Astrocyte (in vitro differentiated cells and primary cell): ENCODE results near the gene CXCR5. TPM values are rescaled to one million over a fixed set of nuclear protein-coding genes. Genes with fewer than 3 reads are reported as not detected.

Source experiments
- DNase-seq: peaks from one replicate; pipeline ENCODE4 v3.0.0-alpha.2; 2010; ENCODE audit warnings: low read depth
- FAIRE-seq: peaks from 2 replicates; lab custom pipeline; 2011; peaks lifted over from hg19 to GRCh38; lab: Jason Lieb, UNC
- H2AFZ ChIP-seq: 2 replicates; pipeline ENCODE4 v1.6.0; 2012; ENCODE audit warnings: low read depth, low read length, inconsistent platforms
- H3K27ac ChIP-seq: 2 replicates; pipeline ENCODE4 v1.5.1; 2011; ENCODE audit warnings: low read depth, low read length, inconsistent platforms
- H3K27me3 ChIP-seq: 2 replicates; pipeline ENCODE4 v1.6.0; 2011; ENCODE audit warnings: low read length, inconsistent platforms; ENCODE audit not compliant: insufficient read depth
- H3K36me3 ChIP-seq: 2 replicates; pipeline ENCODE4 v1.5.1; 2011; ENCODE audit warnings: low read length, inconsistent platforms; ENCODE audit not compliant: insufficient read depth
- H3K4me1 ChIP-seq: 2 replicates; pipeline ENCODE4 v1.5.1; 2011; ENCODE audit warnings: low read length, inconsistent platforms; ENCODE audit not compliant: insufficient read depth
- H3K4me2 ChIP-seq: 2 replicates; pipeline ENCODE4 v1.6.0; 2012; ENCODE audit warnings: low read length, inconsistent platforms
- H3K4me3 ChIP-seq: 2 replicates; pipeline ENCODE4 v1.5.1; 2011; ENCODE audit warnings: low read depth, mild to moderate bottlenecking, low read length, inconsistent platforms; ENCODE audit not compliant: insufficient read depth
- H3K79me2 ChIP-seq: 2 replicates; pipeline ENCODE4 v1.6.0; 2012; ENCODE audit warnings: mild to moderate bottlenecking, low read length, inconsistent platforms; ENCODE audit not compliant: insufficient read depth
- H3K9ac ChIP-seq: 2 replicates; pipeline ENCODE4 v1.6.0; 2012; ENCODE audit warnings: mild to moderate bottlenecking, low read length, inconsistent platforms
- H3K9me3 ChIP-seq: 2 replicates; pipeline ENCODE4 v1.5.1; 2012; ENCODE audit warnings: low read depth, mild to moderate bottlenecking, low read length, inconsistent platforms; ENCODE audit not compliant: insufficient read depth
- H4K20me1 ChIP-seq: 2 replicates; pipeline ENCODE4 v1.6.0; 2012; ENCODE audit warnings: low read length, inconsistent platforms; ENCODE audit not compliant: insufficient read depth
- H3K27ac Mint-ChIP-seq: one replicate; pipeline ENCODE4 v1.8.0; 2021; ENCODE audit warnings: mild to moderate bottlenecking, mixed read lengths; ENCODE audit not compliant: unreplicated experiment
- H3K27me3 Mint-ChIP-seq: one replicate; pipeline ENCODE4 v1.8.0; 2021; ENCODE audit warnings: low read depth, mixed read lengths; ENCODE audit not compliant: unreplicated experiment
- H3K36me3 Mint-ChIP-seq: one replicate; pipeline ENCODE4 v1.8.0; 2021; ENCODE audit warnings: low read depth, mixed read lengths; ENCODE audit not compliant: unreplicated experiment
- H3K4me1 Mint-ChIP-seq: one replicate; pipeline ENCODE4 v1.8.0; 2021; ENCODE audit warnings: low read depth, mixed read lengths; ENCODE audit not compliant: unreplicated experiment
- H3K4me3 Mint-ChIP-seq: one replicate; pipeline ENCODE4 v1.8.0; 2021; ENCODE audit warnings: mild to moderate bottlenecking, moderate library complexity, mixed read lengths; ENCODE audit not compliant: unreplicated experiment
- H3K9me3 Mint-ChIP-seq: one replicate; pipeline ENCODE4 v1.8.0; 2021; ENCODE audit warnings: mild to moderate bottlenecking, mixed read lengths; ENCODE audit not compliant: unreplicated experiment
- CTCF ChIP-seq: IDR thresholded peaks from 2 replicates; pipeline ENCODE4 v1.5.1; 2011; ENCODE audit warnings: low read depth, mild to moderate bottlenecking, inconsistent platforms, low read length, moderate library complexity; ENCODE audit not compliant: insufficient read depth
- EZH2 ChIP-seq: IDR thresholded peaks from 2 replicates; pipeline ENCODE4 v1.6.1; 2012; ENCODE audit warnings: mild to moderate bottlenecking, low read length, inconsistent platforms; ENCODE audit not compliant: insufficient read depth
- total RNA-seq: library from RNA; stranded (reverse); gene quantifications from 2 replicates; pipeline ENCODE4 v1.2.1, GENCODE V29; 2021

Gene CXCR5
- total RNA-seq, 1 donor from 2014 or later: 0.07 TPM

GRCh38 chr11:118911113-118911879, 27.6 kb downstream of the CXCR5 start:
- TF ChIP-seq EZH2: no peak
- TF ChIP-seq CTCF: no peak
- peaks cover 5% of the 10 kb centered on the region for H3K36me3 ChIP-seq
- no peaks in the 10 kb centered on the region for H3K9me3 ChIP-seq
- peak; percentile 46 for DNase-seq
- H3K36me3 Mint-ChIP-seq: peaks cover 8% of the 10 kb centered on the region
- H3K27ac ChIP-seq: peak overlapping the region; percentile 98
- peak overlapping the region; percentile 86 for H3K9ac ChIP-seq
- peak overlapping the region; percentile 100 for H3K27ac Mint-ChIP-seq
- H2AFZ ChIP-seq: no peak overlapping the region
- peaks cover 69% of the 10 kb centered on the region for H3K4me1 Mint-ChIP-seq
- no peaks in the 10 kb centered on the region for H3K27me3 ChIP-seq
- H3K4me1 ChIP-seq: peaks cover 86% of the 10 kb centered on the region
- no peaks in the 10 kb centered on the region for H3K27me3 Mint-ChIP-seq
- H4K20me1 ChIP-seq: peaks cover 29% of the 10 kb centered on the region
- peak; percentile 23 for FAIRE-seq
- H3K79me2 ChIP-seq: peaks cover 83% of the 10 kb centered on the region
- H3K4me3 ChIP-seq: peak overlapping the region; percentile 31
- H3K4me3 Mint-ChIP-seq: peak overlapping the region; percentile 81
- H3K4me2 ChIP-seq: peak overlapping the region; percentile 81
- H3K9me3 Mint-ChIP-seq: no peaks in the 10 kb centered on the region

- FAIRE-seq (no peak), DNase-seq (peak; percentile 89)
- no peak overlapping the region for H2AFZ ChIP-seq
- H3K9me3 ChIP-seq: no peaks in the 10 kb centered on the region
- TF ChIP-seq CTCF: no peak
- TF ChIP-seq EZH2: no peak
- H3K36me3 Mint-ChIP-seq: peaks cover 6% of the 10 kb centered on the region
- H3K27ac ChIP-seq: peak overlapping the region; percentile 98
- no peaks in the 10 kb centered on the region for H3K9me3 Mint-ChIP-seq
- H3K9ac ChIP-seq: peak overlapping the region; percentile 86
- peak overlapping the region; percentile 81 for H3K4me3 Mint-ChIP-seq
- H3K79me2 ChIP-seq: peaks cover 86% of the 10 kb centered on the region
- peaks cover 69% of the 10 kb centered on the region for H3K4me1 Mint-ChIP-seq
- H3K4me3 ChIP-seq: peak overlapping the region; percentile 31
- H3K4me1 ChIP-seq: peaks cover 93% of the 10 kb centered on the region
- peak overlapping the region; percentile 81 for H3K4me2 ChIP-seq
- H4K20me1 ChIP-seq: peaks cover 26% of the 10 kb centered on the region
- H3K27me3 ChIP-seq: no peaks in the 10 kb centered on the region
- no peaks in the 10 kb centered on the region for H3K27me3 Mint-ChIP-seq
- no peaks in the 10 kb centered on the region for H3K36me3 ChIP-seq
- H3K27ac Mint-ChIP-seq: peak overlapping the region; percentile 100
Observed at GRCh38 chr11:118911880-118912741, 28.4 kb downstream of the CXCR5 start.
